Activated effector memory CD4-positive, alpha-beta T cell treated with anti-CD3 and anti-CD28 coated beads, Interleukin-2, amount 50 U/mL, for 16 hours (primary cell): ENCODE results near the gene TUBA1C.
"Not testable (repeated sequence)": the region's sequence is repeated elsewhere in the genome, so short reads cannot be mapped to it uniquely, and the experiment has no call there.

Experiments
- DNase-seq: peaks from one replicate; pipeline ENCODE4 v3.0.0-alpha.2; 2020

Gene TUBA1C

GRCh38 chr12:49264873-49265792 is at the start of gene TUBA1C:
TUBA1C (plus strand) TSS chr12:49265082; CDS start chr12:49265182, 100 bp downstream.
- peak; percentile 95 for DNase-seq

GRCh38 chr12:49219417-49220026 is 45.4 kb upstream of the TUBA1C start:
- DNase-seq = no peak

- no peak for DNase-seq
Observed at GRCh38 chr12:49220972-49221371, 43.9 kb upstream of the TUBA1C start.

GRCh38 chr12:49223122-49223521 is 41.8 kb upstream of the TUBA1C start:
- no peak for DNase-seq

GRCh38 chr12:49223590-49224369 is 41.1 kb upstream of the TUBA1C start:
- no peak for DNase-seq

GRCh38 chr12:49225576-49226166 is 39.2 kb upstream of the TUBA1C start:
- DNase-seq = no peak

GRCh38 chr12:49227713-49228112 is 37.2 kb upstream of the TUBA1C start:
- no peak for DNase-seq

- DNase-seq = no peak
Observed at GRCh38 chr12:49228653-49229052, 36.2 kb upstream of the TUBA1C start.

GRCh38 chr12:49230176-49230804 is 34.6 kb upstream of the TUBA1C start:
- DNase-seq = no peak

GRCh38 chr12:49230805-49231194 is 34.1 kb upstream of the TUBA1C start:
- no peak for DNase-seq

- DNase-seq = no peak
Observed at GRCh38 chr12:49231878-49232655, 32.8 kb upstream of the TUBA1C start.

GRCh38 chr12:49232940-49233841 is 31.7 kb upstream of the TUBA1C start:
- no peak for DNase-seq

GRCh38 chr12:49233842-49234526 is 30.9 kb upstream of the TUBA1C start:
- no peak for DNase-seq

- DNase-seq = no peak
Observed at GRCh38 chr12:49236423-49236822, 28.5 kb upstream of the TUBA1C start.

GRCh38 chr12:49243631-49244030 is 21.3 kb upstream of the TUBA1C start:
- DNase-seq = no peak

GRCh38 chr12:49244176-49244575 is 20.7 kb upstream of the TUBA1C start:
- DNase-seq = no peak

- no peak for DNase-seq
Observed at GRCh38 chr12:49251357-49251756, 13.5 kb upstream of the TUBA1C start.

GRCh38 chr12:49253033-49253623 is 11.8 kb upstream of the TUBA1C start:
- no peak for DNase-seq

GRCh38 chr12:49255456-49255855 is 9.4 kb upstream of the TUBA1C start:
- not testable (repeated sequence) for DNase-seq
